Keratinocyte (primary cell): ENCODE results near the gene BLTP2.

ENCODE experiments used
- CTCF ChIP-seq, 3 experiments: IDR thresholded peaks in 1 of 3; conservative IDR thresholded peaks in 1 of 3; optimal IDR thresholded peaks in 1 of 3; 2 replicates in 2 of 3; 3 replicates in 1 of 3; pipeline versions ENCODE3 to v1.5.1; 2011; ENCODE audit warnings: low read length in 3 of 3, mild to moderate bottlenecking in 3 of 3, moderate library complexity in 2 of 3, control low read depth in 1 of 3, inconsistent platforms in 1 of 3; ENCODE audit not compliant: insufficient read depth in 2 of 3; ENCODE audit errors: extremely low read depth in 1 of 3
- EZH2 ChIP-seq: IDR thresholded peaks from one replicate; pipeline ENCODE4 v1.6.1; 2012; ENCODE audit warnings: inconsistent platforms, mild to moderate bottlenecking, low read length, moderate library complexity

- TF ChIP-seq CTCF (optimal IDR thresholded peaks at IDR 0.05 in 1 of 3, IDR thresholded peaks at IDR 0.05 in 1 of 3, conservative IDR thresholded peaks at IDR 0.05 in 1 of 3; ENCODE audit: extremely low read depth in 1 of 3, insufficient read depth in 2 of 3, low read length in 3 of 3) (peak; percentile 46 to 66 (median 51)), EZH2 (no peak)
Measured at GRCh38 chr17:28675980-28676379, 31.0 kb upstream of the BLTP2 start.
